ENCODE measurements around the gene ZBTB21. TPM values are rescaled to one million over a fixed set of nuclear protein-coding genes. Genes with fewer than 3 reads are reported as not detected.

The ZBTB21 gene
- total RNA-seq, 1 donor from 2014 or later, result 20.9 TPM

DNA sequence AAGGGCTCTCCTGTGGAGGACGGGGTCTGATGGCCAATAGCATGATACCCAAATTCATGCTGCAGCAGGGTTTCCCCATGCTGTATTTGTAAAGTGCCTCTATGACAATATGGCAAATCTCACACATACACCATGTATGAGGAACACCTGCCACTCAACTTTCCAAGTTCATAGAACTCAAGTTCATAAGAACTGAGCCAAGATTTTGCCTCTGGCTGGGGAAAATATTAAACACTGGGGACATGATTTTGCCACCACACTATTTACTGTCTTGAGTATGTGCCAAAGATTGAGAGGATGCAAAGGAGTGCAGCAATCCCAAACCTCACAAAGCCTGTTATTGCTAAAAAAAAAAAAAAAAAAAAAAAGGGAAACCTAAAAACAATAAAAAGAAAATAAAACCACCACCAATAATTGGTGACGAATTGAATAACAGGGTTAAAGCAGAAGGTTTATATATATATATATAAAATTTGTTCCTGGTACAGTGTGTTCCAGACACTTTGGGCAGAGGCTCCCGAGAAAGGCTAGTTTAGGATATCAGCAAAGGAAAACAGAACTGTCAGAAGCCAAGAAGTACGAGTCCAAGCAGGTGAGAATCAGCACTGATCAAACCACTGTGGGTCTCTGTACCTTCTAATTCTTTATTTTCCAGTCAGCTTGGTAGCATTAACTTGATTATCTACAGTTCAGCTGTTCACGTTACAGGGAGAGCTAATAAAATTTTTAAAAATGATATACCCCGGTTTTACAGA is 24.3 kb downstream of the ZBTB21 start:
- H3K27ac Mint-ChIP-seq (ENCODE audit: unreplicated experiment), result no peak overlapping the region
- peaks cover 9% of the 10 kb centered on the region for H3K36me3 Mint-ChIP-seq (ENCODE audit: unreplicated experiment)
- H3K4me1 Mint-ChIP-seq (ENCODE audit: unreplicated experiment), result no peaks in the 10 kb centered on the region
- DNase-seq (ENCODE audit: extremely low spot score, unreplicated experiment), result no peak
- TF ChIP-seq, protein P1, sequence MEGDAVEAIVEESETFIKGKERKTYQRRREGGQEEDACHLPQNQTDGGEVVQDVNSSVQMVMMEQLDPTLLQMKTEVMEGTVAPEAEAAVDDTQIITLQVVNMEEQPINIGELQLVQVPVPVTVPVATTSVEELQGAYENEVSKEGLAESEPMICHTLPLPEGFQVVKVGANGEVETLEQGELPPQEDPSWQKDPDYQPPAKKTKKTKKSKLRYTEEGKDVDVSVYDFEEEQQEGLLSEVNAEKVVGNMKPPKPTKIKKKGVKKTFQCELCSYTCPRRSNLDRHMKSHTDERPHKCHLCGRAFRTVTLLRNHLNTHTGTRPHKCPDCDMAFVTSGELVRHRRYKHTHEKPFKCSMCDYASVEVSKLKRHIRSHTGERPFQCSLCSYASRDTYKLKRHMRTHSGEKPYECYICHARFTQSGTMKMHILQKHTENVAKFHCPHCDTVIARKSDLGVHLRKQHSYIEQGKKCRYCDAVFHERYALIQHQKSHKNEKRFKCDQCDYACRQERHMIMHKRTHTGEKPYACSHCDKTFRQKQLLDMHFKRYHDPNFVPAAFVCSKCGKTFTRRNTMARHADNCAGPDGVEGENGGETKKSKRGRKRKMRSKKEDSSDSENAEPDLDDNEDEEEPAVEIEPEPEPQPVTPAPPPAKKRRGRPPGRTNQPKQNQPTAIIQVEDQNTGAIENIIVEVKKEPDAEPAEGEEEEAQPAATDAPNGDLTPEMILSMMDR (IDR thresholded peaks at IDR 0.05), result no peak
- peaks cover 4% of the 10 kb centered on the region for H3K27me3 Mint-ChIP-seq (ENCODE audit: unreplicated experiment)
- H3K9me3 Mint-ChIP-seq (ENCODE audit: unreplicated experiment), result peaks cover 6% of the 10 kb centered on the region
- no peak overlapping the region for H3K4me3 Mint-ChIP-seq (ENCODE audit: unreplicated experiment)

DNA sequence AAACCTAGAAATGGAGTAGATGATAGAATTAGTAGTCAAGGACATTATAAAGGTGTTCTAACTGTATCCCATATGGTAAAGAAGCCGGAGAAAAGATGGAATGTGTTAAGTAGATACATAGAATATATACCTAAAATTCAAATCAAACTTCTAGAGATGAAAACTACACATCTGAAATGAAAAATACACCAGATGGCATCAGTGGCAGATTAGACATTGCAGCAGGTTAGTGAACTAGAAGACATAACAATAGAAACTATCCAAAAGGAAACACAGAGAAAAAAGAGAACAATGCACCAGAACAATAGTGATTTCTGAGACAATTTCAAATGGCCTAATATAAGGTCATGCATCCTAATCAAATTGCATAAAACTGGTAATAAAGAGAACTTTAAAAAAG is 26.9 kb downstream of the ZBTB21 start:
- no peaks in the 10 kb centered on the region for H3K4me1 Mint-ChIP-seq (ENCODE audit: unreplicated experiment)

DNA sequence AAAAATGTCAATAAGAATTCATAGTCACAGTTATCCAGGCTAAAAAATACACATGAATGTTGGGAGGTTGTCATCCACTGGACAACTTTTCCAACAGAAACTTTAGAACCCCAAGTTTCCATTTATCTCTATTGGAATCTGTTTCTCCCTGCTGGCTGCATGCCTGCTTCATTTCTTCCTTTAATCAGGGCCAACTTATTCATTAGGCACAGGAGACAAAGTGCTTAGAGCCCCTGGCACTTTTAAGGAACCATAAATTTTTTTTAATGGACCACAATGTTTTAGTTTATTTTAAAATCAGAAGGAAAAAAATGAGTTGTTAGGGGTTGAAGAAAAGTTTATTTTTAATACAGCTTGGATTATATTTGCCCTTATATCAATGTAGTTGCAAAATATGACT is 29.6 kb downstream of the ZBTB21 start:
- peaks cover 4% of the 10 kb centered on the region for H3K27me3 Mint-ChIP-seq (ENCODE audit: unreplicated experiment)

More for the DNA sequence above, 26.9 kb downstream of the ZBTB21 start:
- TF ChIP-seq, protein P1 (IDR thresholded peaks at IDR 0.05), result no peak
- DNase-seq (ENCODE audit: extremely low spot score, unreplicated experiment), result no peak
- H3K27me3 Mint-ChIP-seq (ENCODE audit: unreplicated experiment), result peaks cover 4% of the 10 kb centered on the region
- H3K4me3 Mint-ChIP-seq (ENCODE audit: unreplicated experiment), result no peak overlapping the region
- H3K27ac Mint-ChIP-seq (ENCODE audit: unreplicated experiment), result no peak overlapping the region
- H3K9me3 Mint-ChIP-seq (ENCODE audit: unreplicated experiment), result peaks cover 14% of the 10 kb centered on the region
- peaks cover 1% of the 10 kb centered on the region for H3K36me3 Mint-ChIP-seq (ENCODE audit: unreplicated experiment)

DNA sequence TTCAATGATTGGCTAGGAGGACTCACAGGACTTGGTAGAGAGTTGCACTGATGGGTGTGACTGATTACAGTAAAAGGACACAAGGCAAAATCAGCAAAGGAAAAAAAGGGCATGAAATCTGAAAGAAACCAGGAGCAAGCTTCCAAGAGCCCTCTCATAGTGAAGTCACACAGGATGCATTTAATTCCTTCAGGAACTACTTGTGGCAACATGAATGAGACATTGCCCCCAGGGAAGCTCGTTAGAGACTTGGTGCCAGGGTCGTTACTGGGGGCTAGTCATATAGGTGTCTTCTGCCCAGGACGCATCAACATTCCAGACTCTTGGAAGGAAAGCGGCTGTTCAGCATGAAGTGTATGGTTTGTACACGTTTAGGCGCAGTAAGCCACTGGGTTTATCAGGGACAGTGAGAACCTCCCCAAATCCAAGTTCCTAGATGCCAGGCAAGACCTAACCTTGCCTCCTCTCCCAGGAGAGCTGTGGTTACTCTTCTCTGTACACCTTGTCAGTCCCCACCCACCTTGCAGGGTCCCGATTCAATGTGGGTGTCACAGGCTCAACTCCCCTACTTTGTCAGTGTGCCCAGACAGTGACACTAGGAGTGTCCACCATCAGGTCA is 30.3 kb downstream of the ZBTB21 start:
- H3K9me3 Mint-ChIP-seq (ENCODE audit: unreplicated experiment), result peaks cover 14% of the 10 kb centered on the region
- no peaks in the 10 kb centered on the region for H3K4me1 Mint-ChIP-seq (ENCODE audit: unreplicated experiment)
- H3K36me3 Mint-ChIP-seq (ENCODE audit: unreplicated experiment), result no peaks in the 10 kb centered on the region
- no peak overlapping the region for H3K4me3 Mint-ChIP-seq (ENCODE audit: unreplicated experiment)
- peaks cover 4% of the 10 kb centered on the region for H3K27me3 Mint-ChIP-seq (ENCODE audit: unreplicated experiment)
- TF ChIP-seq, protein P1 (IDR thresholded peaks at IDR 0.05), result no peak
- DNase-seq (ENCODE audit: extremely low spot score, unreplicated experiment), result no peak
- no peak overlapping the region for H3K27ac Mint-ChIP-seq (ENCODE audit: unreplicated experiment)

More for the DNA sequence above, 29.6 kb downstream of the ZBTB21 start:
- H3K4me1 Mint-ChIP-seq (ENCODE audit: unreplicated experiment), result no peaks in the 10 kb centered on the region
- H3K36me3 Mint-ChIP-seq (ENCODE audit: unreplicated experiment), result no peaks in the 10 kb centered on the region
- TF ChIP-seq, protein P1 (IDR thresholded peaks at IDR 0.05), result no peak
- no peak overlapping the region for H3K4me3 Mint-ChIP-seq (ENCODE audit: unreplicated experiment)
- no peak for DNase-seq (ENCODE audit: extremely low spot score, unreplicated experiment)
- H3K9me3 Mint-ChIP-seq (ENCODE audit: unreplicated experiment), result peaks cover 14% of the 10 kb centered on the region
- H3K27ac Mint-ChIP-seq (ENCODE audit: unreplicated experiment), result no peak overlapping the region

DNA sequence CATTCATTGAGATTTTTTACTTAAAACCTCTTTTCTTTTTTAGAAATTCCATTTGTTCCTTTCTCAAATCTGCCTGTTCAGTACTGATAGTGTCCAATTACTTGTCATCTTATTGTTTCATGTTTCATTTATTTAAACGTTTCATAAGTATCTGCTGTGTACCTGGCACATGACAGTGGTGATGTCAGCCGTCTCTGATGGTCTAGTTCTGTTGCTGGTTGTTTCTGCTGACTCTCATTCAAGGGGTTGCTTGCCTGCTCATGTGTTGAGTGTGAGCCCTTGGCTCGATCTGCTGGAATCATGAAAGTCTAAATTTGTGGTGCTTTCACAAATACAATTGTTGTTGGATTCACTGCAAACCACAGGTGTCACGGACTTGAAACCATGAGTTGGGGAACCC is 30.8 kb downstream of the ZBTB21 start:
- H3K4me3 Mint-ChIP-seq (ENCODE audit: unreplicated experiment), result no peak overlapping the region
- peaks cover 14% of the 10 kb centered on the region for H3K9me3 Mint-ChIP-seq (ENCODE audit: unreplicated experiment)
- no peaks in the 10 kb centered on the region for H3K36me3 Mint-ChIP-seq (ENCODE audit: unreplicated experiment)
- TF ChIP-seq, protein P1 (IDR thresholded peaks at IDR 0.05), result no peak
- peaks cover 4% of the 10 kb centered on the region for H3K27me3 Mint-ChIP-seq (ENCODE audit: unreplicated experiment)
- H3K4me1 Mint-ChIP-seq (ENCODE audit: unreplicated experiment), result peaks cover under 1% of the 10 kb centered on the region
- no peak for DNase-seq (ENCODE audit: extremely low spot score, unreplicated experiment)
- no peak overlapping the region for H3K27ac Mint-ChIP-seq (ENCODE audit: unreplicated experiment)

Data from osteocyte (in vitro differentiated cells).